HS-5 (cell line): Measurements from ENCODE around the gene FUS.
"Not testable (repeated sequence)": the region's sequence is repeated elsewhere in the genome, so short reads cannot be mapped to it uniquely, and the experiment has no call there.

Experiments
- DNase-seq: peaks from one replicate; pipeline ENCODE4 v3.0.0-alpha.2; 2012; ENCODE audit warnings: low read depth

Gene FUS

GRCh38 chr16:31143694-31144148, 36.2 kb upstream of the FUS start:
- no peak for DNase-seq

GRCh38 chr16:31144418-31144817, 35.5 kb upstream of the FUS start:
- not testable (repeated sequence) for DNase-seq

DNA sequence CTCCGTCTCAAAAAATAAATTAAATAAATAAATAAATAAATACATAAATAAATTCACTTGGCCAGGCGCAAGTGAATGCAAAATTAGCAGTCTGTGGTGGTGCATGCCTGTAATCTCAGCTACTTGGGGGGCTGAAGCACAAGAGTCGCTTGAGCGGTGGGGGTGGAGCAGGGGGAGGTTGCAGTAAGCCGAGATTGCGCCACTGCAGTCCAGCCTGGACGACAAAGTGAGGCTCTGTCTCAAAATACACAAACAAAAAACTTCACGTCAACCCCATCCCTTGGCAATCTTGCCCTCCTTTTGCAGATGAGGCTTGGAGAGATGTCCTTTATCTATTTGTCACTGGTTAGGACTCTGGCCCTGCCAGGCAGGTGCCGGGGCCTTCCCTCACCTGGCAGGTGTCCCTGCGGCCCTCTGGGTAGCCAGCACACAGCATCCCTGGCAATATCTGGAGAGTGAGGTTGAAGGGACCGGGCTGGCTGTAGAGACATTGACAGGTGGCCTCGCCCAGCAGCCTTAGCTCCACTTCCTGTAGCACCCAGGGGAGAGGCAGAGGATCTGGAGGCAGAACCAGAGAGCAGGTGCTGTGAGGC, 34.4 kb upstream of the FUS start:
- no peak for DNase-seq

DNA sequence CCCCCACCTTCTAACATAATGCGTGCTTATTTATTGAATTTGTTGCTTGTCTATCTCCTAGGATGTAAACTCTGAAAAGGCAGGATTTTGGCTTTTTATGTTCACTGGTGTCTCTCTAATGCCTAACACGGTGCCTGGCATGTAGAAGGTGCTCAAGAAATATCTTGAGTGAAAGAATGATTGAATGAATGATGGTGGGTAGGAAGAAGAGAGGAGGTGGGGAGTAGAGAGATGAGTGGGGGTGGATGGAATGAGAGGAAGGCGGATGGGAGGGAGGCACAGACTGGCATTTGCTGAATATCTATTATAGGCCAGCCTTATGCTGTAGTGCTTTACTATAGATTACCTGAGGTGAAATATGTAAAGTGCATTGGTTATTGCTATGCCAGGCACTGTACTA, 32.4 kb upstream of the FUS start:
- no peak for DNase-seq

GRCh38 chr16:31148281-31148728, 31.6 kb upstream of the FUS start:
- DNase-seq: no peak

GRCh38 chr16:31148896-31149295, 31.0 kb upstream of the FUS start:
- no peak for DNase-seq

- no peak for DNase-seq
These were observed 30.6 kb upstream of the FUS start for GRCh38 chr16:31149332-31149731.

DNA sequence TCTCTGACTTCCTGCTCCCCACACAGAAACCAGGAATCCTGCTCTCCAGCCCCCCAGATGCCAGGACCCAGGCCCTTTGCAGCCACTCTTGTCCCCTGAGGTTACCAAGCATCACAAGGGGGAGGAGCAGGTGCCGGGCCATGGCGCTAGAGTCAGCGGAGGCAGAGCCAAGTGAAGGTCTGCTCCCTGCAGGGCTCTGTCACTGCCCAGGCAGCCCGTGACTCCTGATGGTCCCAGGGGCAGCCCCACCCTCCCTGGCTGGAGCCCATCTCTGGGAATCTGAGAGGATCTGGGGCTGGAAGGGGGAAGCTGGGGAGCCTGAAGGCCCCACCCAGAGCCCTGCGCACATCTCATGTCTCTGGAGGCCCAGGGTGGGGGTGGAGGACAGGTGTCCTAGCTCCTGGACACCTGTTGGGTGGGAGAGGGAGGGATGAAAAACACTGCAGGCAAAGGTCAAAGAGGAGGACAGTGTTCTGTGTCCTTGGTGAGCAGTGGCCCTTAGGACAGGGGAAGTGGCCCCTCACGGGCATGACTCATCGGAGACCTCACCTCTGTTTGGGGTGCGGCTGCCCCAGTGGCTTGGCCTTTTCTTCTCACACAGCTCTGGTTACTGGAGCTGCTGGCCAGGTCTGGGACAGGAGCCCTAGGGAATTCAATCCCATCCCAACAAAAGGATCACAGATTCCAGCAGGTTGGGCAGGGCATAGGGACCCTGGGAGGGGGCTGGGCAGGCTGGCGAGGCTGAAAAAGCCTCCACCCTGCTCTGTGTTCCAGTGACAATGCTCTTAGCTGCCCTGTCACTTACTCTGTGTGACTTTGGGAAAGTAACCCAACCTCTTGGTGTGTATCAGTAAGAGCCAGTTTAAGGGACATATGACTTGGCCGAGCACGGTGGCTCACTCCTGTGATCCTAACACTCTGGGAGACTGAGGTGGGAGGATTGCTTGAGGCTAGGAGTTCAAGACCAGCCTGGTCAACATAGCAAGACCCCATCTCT, 29.7 kb upstream of the FUS start, which contains the start of gene PRSS36:
Gene PRSS36 (minus strand): TSS at position 173 of the 997 bp plus-strand sequence. CDS start 31 bp downstream, at position 142.
- DNase-seq: no peak

GRCh38 chr16:31150976-31151375, 29.0 kb upstream of the FUS start:
- DNase-seq: not testable (repeated sequence)

GRCh38 chr16:31157136-31157535, 22.8 kb upstream of the FUS start:
- DNase-seq: no peak

- DNase-seq: no peak
These were observed 12.6 kb upstream of the FUS start for GRCh38 chr16:31167315-31167714.

DNA sequence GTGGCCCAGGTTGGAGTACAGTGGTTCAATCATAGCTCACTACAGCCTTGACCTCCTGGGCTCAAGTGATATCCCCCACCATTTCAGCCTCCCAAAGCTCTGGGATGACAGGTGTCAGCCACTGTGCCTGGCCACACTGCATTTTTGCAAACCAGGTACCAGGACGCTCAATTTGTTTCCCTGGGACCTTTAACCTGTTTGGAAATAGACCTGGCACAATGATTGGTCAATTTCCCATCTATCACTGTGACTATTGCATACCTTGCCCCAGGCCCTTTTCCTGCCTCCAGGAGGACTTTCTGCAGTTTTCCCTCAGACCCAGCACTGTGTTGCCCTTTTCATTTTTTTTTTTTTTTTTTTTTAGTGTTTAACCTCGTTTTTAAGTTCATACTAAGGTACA, 11.1 kb upstream of the FUS start:
- no peak for DNase-seq

DNA sequence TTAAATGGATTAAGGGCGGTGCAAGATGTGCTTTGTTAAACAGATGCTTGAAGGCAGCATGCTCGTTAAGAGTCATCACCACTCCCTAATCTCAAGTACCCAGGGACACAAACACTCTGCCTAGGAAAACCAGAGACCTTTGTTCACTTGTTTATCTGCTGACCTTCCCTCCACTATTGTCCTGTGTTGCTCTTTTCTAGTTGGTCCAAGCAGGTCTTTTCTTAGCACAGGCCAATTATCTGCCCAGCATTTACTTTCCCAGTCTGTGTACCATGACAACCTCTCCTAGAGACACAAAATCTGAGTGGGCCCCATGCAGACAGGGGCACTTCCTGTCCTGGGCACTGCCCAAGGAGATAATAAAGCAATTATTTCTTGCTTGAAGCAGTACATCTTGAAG, 9.9 kb upstream of the FUS start:
- not testable (repeated sequence) for DNase-seq

DNA sequence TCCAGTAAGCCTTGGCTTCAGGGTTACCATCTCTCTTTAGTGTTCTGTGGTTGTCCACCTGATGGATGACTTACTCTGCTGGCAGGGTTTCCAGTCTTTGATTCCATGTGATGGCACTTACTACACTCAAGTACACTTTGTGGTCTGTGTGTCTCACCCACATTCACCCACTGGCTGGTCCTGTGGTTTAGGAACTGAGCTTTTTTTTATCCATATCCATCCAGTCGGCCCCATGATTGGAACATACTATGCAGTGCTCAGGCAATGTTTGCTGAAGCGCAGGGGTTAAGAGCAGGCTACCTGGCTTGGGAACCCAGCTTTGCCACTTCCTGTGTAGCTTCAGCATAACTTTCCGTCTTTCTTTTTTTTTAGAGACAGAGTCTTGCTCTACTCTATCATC, 2.8 kb upstream of the FUS start:
- no peak for DNase-seq

DNA sequence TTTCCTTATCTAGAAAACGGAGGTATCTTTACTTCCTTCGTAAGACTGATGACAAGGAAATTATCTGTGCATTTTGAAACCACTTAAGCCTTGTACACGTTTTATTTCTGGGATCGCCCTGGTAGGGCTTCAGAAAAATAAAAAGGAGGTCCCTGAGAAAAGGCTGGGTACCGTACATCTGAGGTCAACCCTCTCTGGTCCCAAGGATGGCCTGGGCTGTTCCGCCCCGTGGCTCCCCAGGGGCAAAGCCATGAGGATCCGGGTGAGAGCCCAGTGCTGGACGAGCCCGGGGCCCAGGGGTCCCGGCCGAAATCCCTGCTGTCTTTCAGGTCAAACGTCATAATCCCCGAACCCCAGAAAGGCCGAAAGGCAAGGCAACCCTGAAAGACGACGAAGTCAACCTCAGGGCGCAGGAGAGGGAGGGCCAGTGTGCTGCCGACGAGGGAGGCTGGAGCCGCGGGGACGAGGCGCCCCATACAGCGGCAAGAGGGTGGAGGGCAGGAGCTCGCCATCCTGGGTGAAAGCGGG, 656 bp upstream of the FUS start:
- DNase-seq: no peak

GRCh38 chr16:31181102-31181830, 1.3 kb downstream of the FUS start:
- DNase-seq: no peak

GRCh38 chr16:31182391-31182790, 2.5 kb downstream of the FUS start:
- no peak for DNase-seq

GRCh38 chr16:31183432-31184428, 3.8 kb downstream of the FUS start:
- no peak for DNase-seq

GRCh38 chr16:31184888-31185287, 4.9 kb downstream of the FUS start:
- no peak for DNase-seq

DNA sequence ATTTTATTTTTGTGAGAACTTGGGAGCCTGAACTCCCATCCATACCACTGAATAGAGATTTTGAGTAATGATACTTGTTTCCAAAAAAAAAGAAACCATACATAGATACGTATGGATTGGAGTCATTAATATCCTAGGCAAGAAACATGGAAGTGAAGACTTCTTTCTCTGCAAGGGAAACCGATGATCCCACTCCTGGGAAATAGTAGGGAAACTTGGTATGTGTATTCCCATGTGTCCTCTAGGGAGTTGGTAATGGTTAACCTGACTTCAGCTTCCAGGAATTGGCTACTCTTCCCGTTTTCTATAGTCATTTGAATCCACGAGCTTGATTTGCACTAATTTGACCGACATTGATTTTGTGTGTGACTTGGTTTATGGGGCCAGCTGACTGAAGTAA, 5.4 kb downstream of the FUS start:
- DNase-seq: no peak

- DNase-seq: no peak
These were observed 6.2 kb downstream of the FUS start for GRCh38 chr16:31186176-31186575.
